WTC11 (cell line): ENCODE data around the gene SNX14. TPM values are rescaled to one million over a fixed set of nuclear protein-coding genes. Genes with fewer than 3 reads are reported as not detected.

ENCODE experiments used
- ATAC-seq: fragments of 200-7000 bp; cut with Tn5 transposase; 2 replicates; pipeline ENCODE4 v1.10.0; 2021; ENCODE audit warnings: mild to moderate bottlenecking, moderate library complexity
- CTCF ChIA-PET: fragments of 300-600 bp; sonication (Branson Sonifier 250); formaldehyde crosslinking; loops from one replicate; lab custom pipeline; 2021; ENCODE audit warnings: antibody characterized with exemption; lab: Charles Lee
- POLR2A ChIA-PET: fragments of 350-600 bp; sonication (Branson Sonifier 250); formaldehyde crosslinking; loops from one replicate; lab custom pipeline; 2021; ENCODE audit warnings: antibody characterized with exemption; lab: Charles Lee
- DNase-seq: peaks from one replicate; pipeline ENCODE4 v3.0.0; 2021; ENCODE audit warnings: low spot score
- H3K27ac Mint-ChIP-seq: 2 replicates; pipeline ENCODE4 v1.8.0; 2021; ENCODE audit warnings: mixed read lengths
- H3K27me3 Mint-ChIP-seq: 2 replicates; pipeline ENCODE4 v1.8.0; 2021; ENCODE audit warnings: low read depth, mild to moderate bottlenecking, moderate library complexity, mixed read lengths
- H3K36me3 Mint-ChIP-seq: 2 replicates; pipeline ENCODE4 v1.8.0; 2021; ENCODE audit warnings: mixed read lengths
- H3K4me1 Mint-ChIP-seq: 2 replicates; pipeline ENCODE4 v1.8.0; 2022; ENCODE audit warnings: mixed read lengths
- H3K4me3 Mint-ChIP-seq: 2 replicates; pipeline ENCODE4 v1.8.0; 2021; ENCODE audit warnings: mild to moderate bottlenecking, moderate library complexity, mixed read lengths
- H3K9me3 Mint-ChIP-seq: 2 replicates; pipeline ENCODE4 v1.8.0; 2021; ENCODE audit warnings: mixed read lengths
- CBFB ChIP-seq: sonication (generic); formaldehyde crosslinking; IDR thresholded peaks from 2 replicates; pipeline ENCODE4 v1.8.1; 2022; ENCODE audit warnings: mild to moderate bottlenecking, low read depth, missing genetic modification reagents
- ETV6 ChIP-seq: sonication (generic); formaldehyde crosslinking; IDR thresholded peaks from 2 replicates; pipeline ENCODE4 v1.8.1; 2022; ENCODE audit warnings: mild to moderate bottlenecking, missing genetic modification reagents
- IRF2 ChIP-seq: sonication (generic); formaldehyde crosslinking; IDR thresholded peaks from 2 replicates; pipeline ENCODE4 v1.8.0; 2022; ENCODE audit warnings: low read depth, missing genetic modification reagents, borderline replicate concordance
- PRRX2 ChIP-seq: fragments of 250-450 bp; sonication (Bioruptor Pico); IDR thresholded peaks from 2 replicates; pipeline ENCODE4 v1.8.0; 2021; ENCODE audit warnings: mild to moderate bottlenecking
- RORB ChIP-seq: fragments of 250-450 bp; sonication (Bioruptor Pico); IDR thresholded peaks from 2 replicates; pipeline ENCODE4 v1.9.0; 2021; ENCODE audit warnings: mild to moderate bottlenecking
- SOX15 ChIP-seq: fragments of 250-450 bp; sonication (Bioruptor Pico); IDR thresholded peaks from 2 replicates; pipeline ENCODE4 v1.9.0; 2021; ENCODE audit warnings: mild to moderate bottlenecking
- TEAD4 ChIP-seq: sonication (generic); formaldehyde crosslinking; IDR thresholded peaks from 2 replicates; pipeline ENCODE4 v1.8.0; 2022; ENCODE audit warnings: mild to moderate bottlenecking, missing genetic modification reagents
- TP53 ChIP-seq: sonication (generic); formaldehyde crosslinking; IDR thresholded peaks from 2 replicates; pipeline ENCODE4 v1.8.1; 2023; ENCODE audit warnings: mild to moderate bottlenecking, missing genetic modification reagents
- total RNA-seq: library from RNA; stranded (reverse); gene quantifications from 3 replicates; pipeline ENCODE4 v1.2.3, GENCODE V29; 2021
- TF ChIP-seq, protein P1 (sequence below): sonication (generic); formaldehyde crosslinking; IDR thresholded peaks from 2 replicates; pipeline ENCODE4 v1.8.1; 2023; ENCODE audit warnings: mild to moderate bottlenecking, missing genetic modification reagents
- TF ChIP-seq, protein P2 (sequence below): fragments of 250-450 bp; sonication (Bioruptor Pico); IDR thresholded peaks from 2 replicates; pipeline ENCODE4 v1.9.0; 2021; ENCODE audit warnings: mild to moderate bottlenecking
- TF ChIP-seq, protein P3 (sequence below): sonication (generic); formaldehyde crosslinking; IDR thresholded peaks from 2 replicates; pipeline ENCODE4 v1.8.0; 2023; ENCODE audit warnings: missing genetic modification reagents, mild to moderate bottlenecking, borderline replicate concordance
- TF ChIP-seq, protein P4 (sequence below): sonication (generic); formaldehyde crosslinking; IDR thresholded peaks from 2 replicates; pipeline ENCODE4 v1.8.1; 2023; ENCODE audit warnings: mild to moderate bottlenecking, missing genetic modification reagents, moderate library complexity
- TF ChIP-seq, protein P5 (sequence below): fragments of 250-450 bp; sonication (Bioruptor Pico); IDR thresholded peaks from 2 replicates; pipeline ENCODE4 v1.9.0; 2021; ENCODE audit warnings: mild to moderate bottlenecking

Gene SNX14
- total RNA-seq, 1 experiment from 2014 or later, result 34.3 TPM

DNA sequence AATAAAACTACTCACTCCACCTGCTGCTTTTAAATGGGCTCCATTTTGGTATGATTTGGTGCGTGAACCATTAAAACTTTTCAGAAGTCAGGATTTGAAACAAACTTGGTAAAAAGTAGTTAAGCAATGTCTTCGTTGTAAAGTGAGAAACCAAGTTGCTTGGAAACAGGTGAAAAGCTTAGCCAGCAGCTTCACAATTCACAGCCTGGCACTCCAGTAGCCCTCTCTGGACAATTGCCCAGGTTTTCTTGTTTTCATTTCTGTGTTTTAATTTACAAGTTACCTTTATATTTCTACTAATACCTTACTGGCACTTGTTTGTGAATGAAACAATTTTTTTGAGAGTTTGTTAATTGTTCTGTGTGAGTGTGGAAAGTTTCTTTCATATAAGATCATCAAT lies 131.0 kb downstream of the SNX14 start (continued):
- TF ChIP-seq, protein P1, sequence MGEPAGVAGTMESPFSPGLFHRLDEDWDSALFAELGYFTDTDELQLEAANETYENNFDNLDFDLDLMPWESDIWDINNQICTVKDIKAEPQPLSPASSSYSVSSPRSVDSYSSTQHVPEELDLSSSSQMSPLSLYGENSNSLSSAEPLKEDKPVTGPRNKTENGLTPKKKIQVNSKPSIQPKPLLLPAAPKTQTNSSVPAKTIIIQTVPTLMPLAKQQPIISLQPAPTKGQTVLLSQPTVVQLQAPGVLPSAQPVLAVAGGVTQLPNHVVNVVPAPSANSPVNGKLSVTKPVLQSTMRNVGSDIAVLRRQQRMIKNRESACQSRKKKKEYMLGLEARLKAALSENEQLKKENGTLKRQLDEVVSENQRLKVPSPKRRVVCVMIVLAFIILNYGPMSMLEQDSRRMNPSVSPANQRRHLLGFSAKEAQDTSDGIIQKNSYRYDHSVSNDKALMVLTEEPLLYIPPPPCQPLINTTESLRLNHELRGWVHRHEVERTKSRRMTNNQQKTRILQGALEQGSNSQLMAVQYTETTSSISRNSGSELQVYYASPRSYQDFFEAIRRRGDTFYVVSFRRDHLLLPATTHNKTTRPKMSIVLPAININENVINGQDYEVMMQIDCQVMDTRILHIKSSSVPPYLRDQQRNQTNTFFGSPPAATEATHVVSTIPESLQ (CRISPR knock-in tag), result no peak

DNA sequence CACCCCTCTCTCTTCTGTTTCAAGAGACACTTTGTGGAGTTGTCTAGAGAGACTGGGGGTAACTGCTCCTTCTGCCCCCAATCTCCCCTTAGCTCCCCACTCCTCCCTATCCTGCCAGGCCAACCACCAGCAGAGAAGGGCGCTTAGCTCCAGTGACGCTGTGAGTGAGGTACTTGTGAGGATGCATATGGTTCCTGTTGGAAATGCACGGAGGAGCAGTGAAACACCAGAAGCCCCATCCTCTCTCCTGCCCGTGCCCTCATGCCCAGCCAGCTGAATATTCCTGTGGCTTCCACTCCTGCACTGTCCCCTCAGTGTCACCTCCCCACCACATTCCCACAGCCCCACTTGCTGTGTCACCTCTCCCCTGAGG lies 131.9 kb downstream of the SNX14 start:
- TF ChIP-seq, protein P2, sequence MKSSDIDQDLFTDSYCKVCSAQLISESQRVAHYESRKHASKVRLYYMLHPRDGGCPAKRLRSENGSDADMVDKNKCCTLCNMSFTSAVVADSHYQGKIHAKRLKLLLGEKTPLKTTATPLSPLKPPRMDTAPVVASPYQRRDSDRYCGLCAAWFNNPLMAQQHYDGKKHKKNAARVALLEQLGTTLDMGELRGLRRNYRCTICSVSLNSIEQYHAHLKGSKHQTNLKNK, result no peak
- TF ChIP-seq, protein P3, sequence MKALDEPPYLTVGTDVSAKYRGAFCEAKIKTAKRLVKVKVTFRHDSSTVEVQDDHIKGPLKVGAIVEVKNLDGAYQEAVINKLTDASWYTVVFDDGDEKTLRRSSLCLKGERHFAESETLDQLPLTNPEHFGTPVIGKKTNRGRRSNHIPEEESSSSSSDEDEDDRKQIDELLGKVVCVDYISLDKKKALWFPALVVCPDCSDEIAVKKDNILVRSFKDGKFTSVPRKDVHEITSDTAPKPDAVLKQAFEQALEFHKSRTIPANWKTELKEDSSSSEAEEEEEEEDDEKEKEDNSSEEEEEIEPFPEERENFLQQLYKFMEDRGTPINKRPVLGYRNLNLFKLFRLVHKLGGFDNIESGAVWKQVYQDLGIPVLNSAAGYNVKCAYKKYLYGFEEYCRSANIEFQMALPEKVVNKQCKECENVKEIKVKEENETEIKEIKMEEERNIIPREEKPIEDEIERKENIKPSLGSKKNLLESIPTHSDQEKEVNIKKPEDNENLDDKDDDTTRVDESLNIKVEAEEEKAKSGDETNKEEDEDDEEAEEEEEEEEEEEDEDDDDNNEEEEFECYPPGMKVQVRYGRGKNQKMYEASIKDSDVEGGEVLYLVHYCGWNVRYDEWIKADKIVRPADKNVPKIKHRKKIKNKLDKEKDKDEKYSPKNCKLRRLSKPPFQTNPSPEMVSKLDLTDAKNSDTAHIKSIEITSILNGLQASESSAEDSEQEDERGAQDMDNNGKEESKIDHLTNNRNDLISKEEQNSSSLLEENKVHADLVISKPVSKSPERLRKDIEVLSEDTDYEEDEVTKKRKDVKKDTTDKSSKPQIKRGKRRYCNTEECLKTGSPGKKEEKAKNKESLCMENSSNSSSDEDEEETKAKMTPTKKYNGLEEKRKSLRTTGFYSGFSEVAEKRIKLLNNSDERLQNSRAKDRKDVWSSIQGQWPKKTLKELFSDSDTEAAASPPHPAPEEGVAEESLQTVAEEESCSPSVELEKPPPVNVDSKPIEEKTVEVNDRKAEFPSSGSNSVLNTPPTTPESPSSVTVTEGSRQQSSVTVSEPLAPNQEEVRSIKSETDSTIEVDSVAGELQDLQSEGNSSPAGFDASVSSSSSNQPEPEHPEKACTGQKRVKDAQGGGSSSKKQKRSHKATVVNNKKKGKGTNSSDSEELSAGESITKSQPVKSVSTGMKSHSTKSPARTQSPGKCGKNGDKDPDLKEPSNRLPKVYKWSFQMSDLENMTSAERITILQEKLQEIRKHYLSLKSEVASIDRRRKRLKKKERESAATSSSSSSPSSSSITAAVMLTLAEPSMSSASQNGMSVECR (CRISPR knock-in tag), result no peak
- ChIA-PET CTCF (interaction anchor here (4.3 kb wide), 1 partner anchor 21 kb away, joined by 24 read pairs; no protein-coding TSS in a partner anchor), POLR2A (no interaction called here)
- Mint-ChIP-seq H3K27me3 (no peaks in the 10 kb centered on the region; the same call in 1 of the 2 replicates), H3K4me3 (no peak overlapping the region), H3K36me3 (no peaks in the 10 kb centered on the region), H3K27ac (no peak overlapping the region), H3K4me1 (peaks cover 30% of the 10 kb centered on the region), H3K9me3 (no peaks in the 10 kb centered on the region)
- DNase-seq (no peak), ATAC-seq (no peak)

DNA sequence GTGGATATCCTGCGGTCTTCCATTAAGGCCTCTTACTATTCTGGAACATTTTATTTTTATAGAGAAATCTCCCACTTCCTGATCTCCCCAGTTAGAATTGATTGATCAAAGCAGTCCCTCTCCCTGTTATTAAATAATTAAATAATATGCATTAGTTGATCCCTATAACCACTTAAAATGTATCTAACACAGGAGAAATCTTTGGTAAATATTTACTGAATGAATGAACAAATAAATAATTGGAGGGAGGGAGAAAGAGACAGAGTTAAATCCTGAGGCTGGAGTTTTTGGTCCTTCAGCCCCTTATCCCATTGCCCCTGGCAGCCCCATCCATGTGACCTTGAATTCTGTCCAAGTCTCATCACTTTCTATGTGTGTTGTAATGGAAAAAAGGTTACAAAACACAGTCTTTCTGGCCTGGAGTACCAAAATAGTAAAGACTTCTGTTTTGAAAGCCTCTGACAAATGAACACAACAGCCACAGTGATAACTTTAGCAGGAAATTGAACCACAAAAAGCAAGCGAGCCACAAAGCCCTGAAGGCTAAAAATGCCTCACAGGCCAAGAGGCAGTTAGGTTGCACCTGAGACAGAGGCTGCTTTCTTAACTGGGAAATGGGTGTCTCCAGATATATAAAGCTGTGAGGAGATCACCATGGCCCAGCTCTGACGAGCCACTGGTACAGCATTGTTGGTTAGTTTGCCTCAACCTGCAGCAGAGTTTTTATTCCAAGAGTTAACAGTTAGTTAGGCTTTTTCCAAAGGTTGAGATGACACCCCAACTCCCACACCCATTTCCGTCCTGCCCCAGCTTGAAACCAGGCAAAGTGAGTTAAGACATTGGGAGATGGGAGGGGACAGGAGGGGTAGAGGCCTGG lies 132.5 kb downstream of the SNX14 start:
- Mint-ChIP-seq H3K4me3 (no peak overlapping the region), H3K9me3 (no peaks in the 10 kb centered on the region), H3K27ac (no peak overlapping the region), H3K27me3 (no peaks in the 10 kb centered on the region; the same call in 1 of the 2 replicates), H3K4me1 (peaks cover 30% of the 10 kb centered on the region), H3K36me3 (no peaks in the 10 kb centered on the region)
- DNase-seq (no peak), ATAC-seq (no peak)
- ChIA-PET POLR2A (no interaction called here), CTCF (interaction anchor here (0.6 to 4.3 kb wide), 2 partner anchors 21 to 22 kb away, joined by 3 to 24 read pairs; no protein-coding TSS in a partner anchor)
- TF ChIP-seq, protein P4, sequence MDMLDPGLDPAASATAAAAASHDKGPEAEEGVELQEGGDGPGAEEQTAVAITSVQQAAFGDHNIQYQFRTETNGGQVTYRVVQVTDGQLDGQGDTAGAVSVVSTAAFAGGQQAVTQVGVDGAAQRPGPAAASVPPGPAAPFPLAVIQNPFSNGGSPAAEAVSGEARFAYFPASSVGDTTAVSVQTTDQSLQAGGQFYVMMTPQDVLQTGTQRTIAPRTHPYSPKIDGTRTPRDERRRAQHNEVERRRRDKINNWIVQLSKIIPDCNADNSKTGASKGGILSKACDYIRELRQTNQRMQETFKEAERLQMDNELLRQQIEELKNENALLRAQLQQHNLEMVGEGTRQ (CRISPR knock-in tag), result no peak
- TF ChIP-seq IRF2 (CRISPR knock-in tag) (no peak), ETV6 (no peak), TP53 (no peak), CBFB (no peak), PRRX2 (CRISPR knock-in tag) (no peak), RORB (CRISPR knock-in tag) (no peak), TEAD4 (CRISPR knock-in tag) (no peak), SOX15 (CRISPR knock-in tag) (no peak)
- TF ChIP-seq, protein P3 (CRISPR knock-in tag), result no peak
- TF ChIP-seq, protein P5, sequence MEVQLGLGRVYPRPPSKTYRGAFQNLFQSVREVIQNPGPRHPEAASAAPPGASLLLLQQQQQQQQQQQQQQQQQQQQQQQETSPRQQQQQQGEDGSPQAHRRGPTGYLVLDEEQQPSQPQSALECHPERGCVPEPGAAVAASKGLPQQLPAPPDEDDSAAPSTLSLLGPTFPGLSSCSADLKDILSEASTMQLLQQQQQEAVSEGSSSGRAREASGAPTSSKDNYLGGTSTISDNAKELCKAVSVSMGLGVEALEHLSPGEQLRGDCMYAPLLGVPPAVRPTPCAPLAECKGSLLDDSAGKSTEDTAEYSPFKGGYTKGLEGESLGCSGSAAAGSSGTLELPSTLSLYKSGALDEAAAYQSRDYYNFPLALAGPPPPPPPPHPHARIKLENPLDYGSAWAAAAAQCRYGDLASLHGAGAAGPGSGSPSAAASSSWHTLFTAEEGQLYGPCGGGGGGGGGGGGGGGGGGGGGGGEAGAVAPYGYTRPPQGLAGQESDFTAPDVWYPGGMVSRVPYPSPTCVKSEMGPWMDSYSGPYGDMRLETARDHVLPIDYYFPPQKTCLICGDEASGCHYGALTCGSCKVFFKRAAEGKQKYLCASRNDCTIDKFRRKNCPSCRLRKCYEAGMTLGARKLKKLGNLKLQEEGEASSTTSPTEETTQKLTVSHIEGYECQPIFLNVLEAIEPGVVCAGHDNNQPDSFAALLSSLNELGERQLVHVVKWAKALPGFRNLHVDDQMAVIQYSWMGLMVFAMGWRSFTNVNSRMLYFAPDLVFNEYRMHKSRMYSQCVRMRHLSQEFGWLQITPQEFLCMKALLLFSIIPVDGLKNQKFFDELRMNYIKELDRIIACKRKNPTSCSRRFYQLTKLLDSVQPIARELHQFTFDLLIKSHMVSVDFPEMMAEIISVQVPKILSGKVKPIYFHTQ (CRISPR knock-in tag), result no peak
